Stimulated activated CD4-positive, alpha-beta T cell treated with anti-CD3 and anti-CD28 coated beads, Interleukin-1b, Interleukin-23, amount 100 ng/mL, for 4 hours (primary cell): ENCODE data around the gene ALG13.
A peak's percentile ranks its signal among the peaks of the same experiment; 100 is the strongest.
"Not testable (repeated sequence)": the region's sequence is repeated elsewhere in the genome, so short reads cannot be mapped to it uniquely, and the experiment has no call there.

ENCODE experiments used
- DNase-seq, 2 donors: peaks; one replicate each; pipeline ENCODE4 v3.0.0-alpha.2; 2020; ENCODE audit warnings: low read depth in 2 of 2

The ALG13 gene

DNA sequence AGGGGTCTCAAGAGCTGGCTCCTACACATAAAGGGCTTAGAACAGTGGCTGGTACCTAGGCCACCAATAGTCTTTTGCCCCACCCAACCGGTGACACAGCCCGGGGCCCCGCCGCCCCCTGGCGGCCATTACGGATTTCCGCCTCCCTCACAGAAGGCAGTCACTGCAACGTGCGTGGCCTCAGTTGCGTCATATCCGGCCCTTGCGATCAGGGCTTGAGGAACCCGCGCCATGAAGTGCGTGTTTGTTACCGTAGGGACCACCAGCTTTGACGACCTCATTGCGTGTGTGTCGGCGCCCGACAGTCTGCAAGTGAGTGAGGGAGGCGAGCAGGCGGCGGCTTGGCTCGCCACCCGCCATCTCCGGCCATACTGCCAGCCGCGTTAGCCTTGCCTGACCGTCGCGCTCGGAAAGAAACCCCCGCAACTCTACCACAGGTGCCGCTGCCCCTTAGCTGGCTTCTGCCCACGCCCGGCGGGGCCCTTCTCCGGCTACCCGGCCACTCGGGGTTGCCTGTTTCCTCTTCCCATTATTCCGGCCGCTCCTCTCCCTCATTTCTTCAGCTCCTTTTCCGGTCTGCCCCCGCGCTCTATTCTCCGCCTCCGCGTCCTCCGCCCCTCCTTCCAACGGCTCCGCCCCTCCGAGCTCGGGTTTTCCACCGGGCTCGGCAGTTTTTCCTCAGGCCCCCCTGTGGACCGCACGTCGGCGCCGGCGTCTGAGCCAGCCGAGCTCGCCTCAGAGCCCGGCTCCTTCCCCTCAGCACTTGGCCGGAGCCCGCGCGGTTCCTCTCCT lies at the start of gene ALG13:
Gene ALG13 (plus strand): TSS at position 183 of the 792 bp plus-strand sequence. CDS start 49 bp downstream, at position 232.
- peak; percentile 75 to 84 for DNase-seq

DNA sequence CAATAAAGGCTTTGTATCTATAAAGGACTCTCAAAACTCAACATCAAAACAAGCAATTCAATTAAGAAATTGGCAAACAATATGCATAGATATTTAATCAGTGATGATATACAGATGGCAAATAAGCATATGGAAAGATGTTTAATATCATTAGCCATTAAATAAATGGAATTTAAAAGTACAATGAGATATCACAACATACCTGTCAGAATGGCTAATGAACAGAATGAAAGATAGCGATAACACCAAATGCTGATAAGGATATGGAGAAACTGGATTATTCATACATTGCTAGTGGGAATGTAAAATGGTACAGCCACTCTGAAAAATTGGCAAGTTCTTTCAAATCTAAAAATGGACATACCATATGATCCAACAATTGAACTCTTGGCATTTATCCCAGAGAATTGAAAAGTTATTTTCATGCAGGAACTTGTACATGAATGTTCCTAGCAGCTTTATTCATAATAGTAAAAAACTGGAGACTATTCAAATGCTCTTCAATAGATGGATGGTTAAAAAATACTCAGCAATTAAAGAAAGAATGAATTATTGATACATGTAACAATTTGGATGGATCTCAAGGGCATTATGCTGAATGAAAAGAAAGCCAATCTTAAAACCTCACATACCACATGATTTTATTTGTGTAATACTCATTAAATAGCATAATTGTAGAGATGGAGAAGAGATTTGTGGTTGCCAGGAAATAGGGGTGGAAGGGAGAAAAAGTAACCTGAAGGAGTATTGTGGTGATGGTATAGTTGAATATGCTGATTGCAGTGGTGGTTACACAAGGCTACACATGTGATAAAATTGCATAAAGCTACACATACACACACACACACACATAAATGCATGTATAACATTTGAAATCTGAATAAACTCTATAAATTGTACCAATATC lies 45.9 kb upstream of the ALG13 start:
- no peak for DNase-seq

DNA sequence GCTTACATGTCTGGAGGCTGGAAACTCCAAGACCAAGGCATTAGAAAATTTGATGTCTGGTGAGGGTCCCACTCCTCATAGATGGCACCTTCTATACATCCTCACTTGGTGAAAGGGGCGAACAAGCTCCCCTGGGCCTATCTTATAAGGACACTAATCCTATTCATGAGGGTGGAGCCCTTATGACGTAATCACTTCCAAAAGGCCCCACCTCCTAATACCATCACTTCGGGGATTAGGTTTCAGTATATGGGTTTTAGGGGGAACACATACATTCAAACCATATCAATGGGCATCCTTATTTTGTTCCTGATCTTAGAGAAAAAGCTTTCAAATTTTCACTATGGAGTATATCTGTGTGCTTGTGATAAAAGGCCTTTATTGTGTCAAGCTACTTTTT lies 39.0 kb upstream of the ALG13 start:
- DNase-seq = no peak

DNA sequence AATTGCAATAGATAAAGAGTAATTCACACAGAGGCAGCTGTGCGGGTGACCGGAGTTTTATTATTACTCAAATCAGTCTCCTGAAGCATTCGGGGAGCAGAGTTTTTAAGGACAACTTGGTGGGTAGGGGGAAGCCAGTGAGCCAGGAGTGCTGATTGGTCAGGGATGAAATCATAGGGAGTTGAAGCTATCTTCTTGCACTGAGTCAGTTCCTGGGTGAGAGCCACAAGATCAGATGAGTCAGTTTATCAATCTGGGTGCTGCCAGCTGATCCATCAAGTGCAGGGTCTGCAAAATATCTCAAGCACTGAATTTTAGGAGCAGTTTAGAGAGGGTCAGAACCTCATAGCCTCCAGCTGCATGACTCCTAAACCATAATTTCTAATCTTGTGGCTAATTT lies 35.8 kb upstream of the ALG13 start:
- not testable (repeated sequence) for DNase-seq

DNA sequence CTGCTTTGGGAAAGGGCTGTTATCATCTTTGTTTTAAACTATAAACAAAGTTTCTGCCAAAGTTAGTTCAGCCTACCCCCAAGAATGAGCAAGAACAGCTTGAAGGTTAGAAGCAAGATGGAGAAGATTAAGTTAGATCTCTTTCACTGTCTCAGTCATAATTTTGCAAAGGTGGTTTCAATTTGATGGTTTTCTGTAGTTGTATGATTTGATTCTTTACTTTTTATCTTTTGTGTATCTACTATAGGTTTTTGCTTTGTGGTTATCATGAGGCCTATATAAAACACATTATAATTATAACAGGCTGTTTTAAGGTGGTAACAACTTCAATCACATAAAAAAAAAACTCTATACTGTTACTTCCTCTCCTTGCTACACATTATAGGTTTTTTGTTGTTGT lies 35.4 kb upstream of the ALG13 start:
- DNase-seq = no peak

DNA sequence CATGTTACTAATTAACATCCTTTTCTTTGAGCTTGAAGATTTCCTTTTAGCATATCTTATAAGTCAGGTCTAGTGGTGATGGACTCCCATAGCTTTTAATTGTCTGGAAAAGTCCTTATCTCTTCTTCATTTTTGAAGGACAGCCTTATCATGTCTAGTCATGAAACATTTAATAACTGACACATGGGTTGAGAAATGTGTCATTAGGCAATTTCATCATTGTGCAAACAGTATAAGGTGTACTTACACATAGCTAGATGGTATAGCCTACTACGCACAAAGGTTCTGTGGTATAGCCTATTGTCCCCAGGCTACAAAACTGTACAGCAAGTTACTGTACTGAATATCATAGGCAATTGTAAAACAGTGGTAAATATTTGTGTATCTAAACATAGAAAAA lies 34.5 kb upstream of the ALG13 start:
- no peak for DNase-seq

DNA sequence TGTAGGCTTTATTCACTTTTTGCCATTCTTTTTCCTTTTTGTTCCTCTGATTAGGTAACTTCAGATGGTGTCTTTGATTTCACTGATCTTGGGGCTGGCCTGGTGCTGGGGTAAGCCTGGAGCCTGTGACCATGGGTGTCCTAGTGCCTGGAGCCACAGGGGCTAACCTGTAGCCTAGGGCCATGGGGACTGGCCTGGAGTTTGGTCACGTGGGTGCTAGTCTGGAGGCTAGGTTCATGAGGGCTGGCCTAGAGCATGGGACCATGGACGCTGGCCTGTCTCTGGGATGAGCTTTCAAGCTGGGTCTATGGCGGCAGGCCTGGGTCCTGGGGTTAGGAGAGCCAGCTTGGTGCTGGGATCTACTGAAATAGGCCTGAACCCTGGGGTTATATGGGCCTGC lies 32.2 kb upstream of the ALG13 start:
- DNase-seq = no peak

DNA sequence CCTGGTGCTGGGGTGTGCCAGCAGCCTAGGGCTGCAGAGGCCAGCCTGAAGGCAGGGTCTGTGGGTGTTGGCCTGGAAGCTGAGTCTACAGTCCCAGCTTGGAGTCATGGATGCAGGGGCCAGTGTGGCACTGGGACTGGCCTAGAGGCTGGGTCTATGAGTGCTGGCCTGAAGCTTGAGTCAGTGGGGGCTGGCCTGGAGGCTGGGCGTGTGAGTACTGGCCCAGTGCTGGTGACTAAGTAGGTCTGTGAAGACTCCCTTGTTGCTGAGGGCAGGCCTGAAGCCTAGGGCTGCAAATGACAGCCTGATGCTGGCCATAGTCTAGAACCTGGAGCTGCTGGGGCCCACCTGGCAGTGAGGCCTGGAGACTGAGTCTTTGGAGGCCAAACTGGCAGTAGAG lies 31.3 kb upstream of the ALG13 start:
- DNase-seq = no peak

DNA sequence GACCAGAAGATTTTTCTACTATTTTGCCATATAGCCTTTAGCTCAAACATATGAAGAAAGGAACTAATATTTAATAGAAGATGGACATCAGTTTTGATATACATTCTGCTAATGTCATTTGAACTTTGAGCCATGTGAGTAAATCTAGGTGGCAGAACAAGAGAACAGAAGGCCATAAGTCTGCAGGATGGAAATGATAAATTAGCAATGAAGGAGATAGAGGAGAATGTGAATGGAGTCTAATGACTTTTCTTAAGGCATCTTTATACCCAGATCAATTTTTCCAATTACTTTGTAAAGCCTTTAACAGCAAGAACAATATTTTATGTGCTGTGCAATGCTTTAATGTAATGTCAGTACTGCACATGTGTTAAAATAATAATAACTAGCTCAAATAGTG lies 30.1 kb upstream of the ALG13 start:
- DNase-seq = no peak

DNA sequence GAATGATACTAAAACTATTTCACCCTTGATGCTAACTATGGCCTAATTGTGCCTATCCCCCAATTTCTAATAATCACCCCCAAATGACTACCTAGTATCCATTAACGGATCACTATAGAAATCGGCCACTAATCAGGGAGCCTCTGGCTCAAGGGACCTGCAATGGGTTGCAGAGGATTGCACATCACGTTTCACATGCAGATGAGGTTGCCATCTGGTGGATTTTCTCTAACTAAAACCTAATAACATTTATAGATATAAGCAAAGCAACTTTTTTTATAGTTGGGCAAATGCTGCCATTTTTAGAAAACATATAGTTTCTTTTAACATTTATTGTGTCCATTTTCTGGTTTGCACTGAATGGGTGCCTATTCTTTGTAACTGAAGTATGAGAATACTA lies 28.3 kb upstream of the ALG13 start:
- no peak for DNase-seq

DNA sequence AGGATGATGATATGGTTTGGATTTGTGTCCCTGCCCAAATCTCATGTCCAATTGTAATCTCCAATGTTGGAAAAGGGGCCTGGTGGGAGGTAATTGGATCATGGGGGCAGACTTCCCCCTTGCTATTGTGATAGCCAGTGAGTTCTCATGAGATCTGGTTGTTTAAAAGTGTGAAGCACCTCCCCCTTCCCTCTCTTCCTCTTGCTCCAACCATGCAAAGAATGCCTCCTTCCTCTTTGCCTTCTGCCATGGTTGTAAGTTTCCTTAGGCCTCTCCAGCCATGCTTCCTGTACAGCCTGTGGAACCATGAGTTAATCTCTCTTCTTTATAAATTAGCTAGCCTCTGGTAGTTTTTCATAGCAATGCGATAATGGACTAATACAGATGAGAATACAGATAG lies 19.7 kb upstream of the ALG13 start:
- no peak for DNase-seq

DNA sequence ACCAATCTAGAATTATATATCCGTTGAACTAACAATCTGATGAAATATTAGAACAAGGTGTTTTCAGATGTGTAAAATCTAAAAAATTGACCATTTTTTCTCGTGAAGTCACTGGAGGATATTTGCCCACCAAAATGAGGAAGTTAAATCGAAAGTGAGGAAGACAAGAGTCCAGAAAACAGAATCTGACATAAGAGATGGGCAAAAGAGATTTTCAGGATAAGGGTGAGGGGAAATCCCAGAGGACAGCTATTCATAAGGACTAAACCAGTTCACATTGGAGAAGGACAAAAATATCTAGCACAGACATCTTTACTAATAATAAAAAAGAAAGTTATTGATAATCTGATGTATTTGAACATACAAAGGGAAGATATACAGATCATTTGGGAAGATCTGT lies 18.7 kb upstream of the ALG13 start:
- no peak for DNase-seq

DNA sequence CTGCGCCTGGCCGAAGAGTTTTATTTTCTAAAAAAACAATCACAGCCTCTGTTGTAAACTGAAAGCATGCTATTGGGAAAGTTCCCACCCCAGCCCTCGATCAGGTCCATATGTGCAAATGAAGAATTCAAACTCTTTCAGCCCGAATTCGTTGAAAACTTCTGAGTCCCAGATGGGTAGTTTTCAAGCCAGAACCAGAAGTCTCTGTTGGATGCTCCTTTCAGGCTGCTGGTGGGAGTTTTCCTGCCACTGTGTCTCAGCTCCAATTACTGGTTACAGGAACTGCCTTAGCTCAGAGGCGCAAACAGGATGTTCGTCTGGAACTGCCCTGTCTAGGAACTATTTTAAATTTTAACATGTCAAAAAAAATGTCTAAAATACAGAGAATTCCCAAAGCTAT lies 9.3 kb upstream of the ALG13 start:
- no peak for DNase-seq

DNA sequence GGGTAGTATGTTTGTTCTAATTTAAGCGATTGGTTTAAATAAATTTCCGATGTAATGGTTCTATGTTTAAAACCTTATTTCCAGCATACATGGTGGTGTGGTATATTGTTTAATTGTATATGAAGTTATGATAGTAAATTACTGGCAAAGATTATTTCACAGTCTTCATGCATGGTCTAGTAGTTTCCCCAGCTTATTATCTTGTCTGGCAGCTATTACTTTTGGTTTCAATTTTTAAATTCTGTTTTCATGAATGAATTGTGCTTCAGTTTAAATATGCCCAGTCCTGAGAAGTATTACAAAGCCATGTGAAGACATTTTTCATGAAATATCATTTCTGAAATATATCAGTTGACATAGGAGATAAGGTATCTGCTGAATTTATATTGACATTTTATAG lies 6.3 kb downstream of the ALG13 start:
- DNase-seq = no peak

DNA sequence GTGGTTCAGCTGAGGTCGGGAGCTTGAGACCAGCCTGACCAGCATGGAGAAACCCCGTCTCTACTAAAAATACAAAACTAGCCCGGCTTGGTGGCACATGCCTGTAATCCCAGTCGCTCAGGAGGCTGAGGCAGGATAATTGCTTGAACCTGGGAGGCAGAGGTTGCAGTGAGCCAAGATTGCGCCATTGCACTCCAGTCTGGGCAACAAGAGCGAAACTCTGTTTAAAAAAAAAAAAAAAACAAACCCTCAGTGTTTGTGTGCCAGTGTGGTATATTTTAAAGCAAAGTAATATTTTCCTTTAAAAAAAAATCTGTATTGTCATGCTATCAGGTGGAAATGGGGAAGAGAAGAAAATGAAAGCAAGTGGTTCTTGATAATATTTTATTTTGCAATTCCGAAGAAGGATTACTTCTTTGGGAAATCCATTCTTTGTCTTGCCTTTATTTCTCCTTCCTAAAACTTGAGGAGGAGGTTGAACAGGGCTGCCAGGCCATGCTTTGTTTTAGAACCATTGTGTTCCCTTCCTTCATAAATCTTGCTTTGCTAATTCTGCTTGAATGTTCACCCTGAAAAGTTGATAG lies 14.4 kb downstream of the ALG13 start:
- no peak for DNase-seq

DNA sequence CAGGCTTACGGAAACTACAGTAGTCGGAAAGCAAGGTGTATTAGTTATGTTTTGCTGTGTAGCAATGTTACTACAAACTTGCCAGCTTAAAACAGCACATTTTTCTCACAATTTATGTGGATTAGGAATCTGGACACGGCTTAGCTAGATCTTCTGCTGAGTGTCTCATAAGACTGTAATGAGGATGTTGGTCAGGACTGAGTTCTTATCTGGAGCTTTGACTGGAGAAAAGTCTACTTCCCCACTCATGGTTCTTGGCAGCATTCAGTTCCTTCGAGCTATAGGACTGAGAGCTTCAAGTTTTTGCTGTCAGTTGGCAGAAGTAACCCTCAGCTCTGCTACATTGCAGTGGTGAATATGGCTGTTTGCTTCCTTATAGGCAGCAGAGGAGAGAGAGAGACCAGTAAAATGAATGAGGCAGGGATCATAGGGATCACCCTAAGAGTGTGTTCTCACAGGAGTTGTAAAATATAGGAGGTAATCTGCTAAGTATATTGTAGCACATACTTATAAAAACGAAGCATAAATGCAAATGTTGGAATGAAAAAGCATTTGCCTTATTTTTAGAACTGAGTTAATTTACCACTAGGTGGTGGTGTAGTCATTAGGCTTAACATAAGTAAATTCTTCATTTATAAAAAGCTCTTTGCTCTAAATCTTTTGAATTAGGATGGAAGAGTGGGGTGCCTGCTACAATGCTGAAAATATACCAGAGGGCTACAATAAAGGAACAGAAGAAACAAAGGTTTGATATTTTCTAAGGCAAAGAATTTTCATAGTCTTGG lies 38.6 kb downstream of the ALG13 start:
- no peak for DNase-seq

DNA sequence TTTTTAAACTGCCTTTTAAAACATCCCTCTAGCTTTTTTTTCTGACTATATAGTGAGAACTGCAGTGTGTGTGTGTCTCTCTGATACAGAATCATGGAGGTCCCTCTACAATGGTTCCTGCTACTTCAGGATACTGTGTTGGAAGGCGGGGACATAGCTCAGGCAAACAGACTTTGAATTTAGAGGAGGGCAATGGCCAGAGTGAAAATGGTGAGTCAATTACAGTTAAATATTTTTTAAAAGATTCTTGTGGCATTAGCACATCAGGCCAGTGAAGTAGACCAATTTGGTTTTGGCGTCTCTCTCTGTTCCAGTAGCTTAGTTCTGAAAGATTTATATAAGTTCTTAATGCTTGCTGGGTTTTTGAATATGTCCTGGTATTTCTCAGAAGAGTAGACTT lies 47.1 kb downstream of the ALG13 start:
- no peak for DNase-seq

DNA sequence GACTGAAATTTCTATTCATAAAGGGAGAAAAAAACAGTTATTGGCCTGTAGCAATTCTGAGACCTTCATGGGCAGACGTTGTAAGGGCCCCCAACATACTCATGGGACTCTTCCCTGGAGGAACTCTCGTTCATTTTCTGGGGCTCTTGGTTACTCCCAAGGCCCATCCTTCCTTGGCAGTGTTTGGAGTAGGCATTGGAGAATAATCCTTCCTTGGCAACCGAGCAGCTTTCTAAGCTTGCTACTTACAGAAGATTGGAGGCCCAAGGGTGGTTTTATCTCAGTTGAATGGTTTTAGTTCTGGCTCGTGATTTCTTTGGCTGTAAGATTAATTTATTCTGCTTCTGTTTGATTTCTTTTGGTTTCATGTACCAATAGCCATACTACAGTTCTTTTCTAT lies 50.4 kb downstream of the ALG13 start:
- DNase-seq = no peak

DNA sequence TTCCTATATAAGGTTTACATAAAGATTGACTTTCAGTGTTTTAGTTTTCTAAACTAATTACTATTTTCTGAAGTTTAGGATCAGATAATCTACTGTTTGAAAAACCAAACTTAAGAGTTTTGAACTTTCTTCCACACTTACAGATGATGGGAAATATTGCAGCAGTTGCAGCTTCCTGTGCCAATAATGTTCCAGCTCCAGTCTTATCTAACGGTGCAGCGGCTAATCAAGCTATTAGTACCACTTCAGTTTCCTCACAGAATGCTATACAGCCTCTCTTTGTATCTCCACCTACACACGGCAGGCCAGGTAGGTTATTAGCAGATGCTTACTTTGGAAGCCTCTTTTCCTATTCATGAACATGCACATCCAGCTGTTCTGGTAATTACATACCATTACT lies 55.6 kb downstream of the ALG13 start:
- DNase-seq = no peak

DNA sequence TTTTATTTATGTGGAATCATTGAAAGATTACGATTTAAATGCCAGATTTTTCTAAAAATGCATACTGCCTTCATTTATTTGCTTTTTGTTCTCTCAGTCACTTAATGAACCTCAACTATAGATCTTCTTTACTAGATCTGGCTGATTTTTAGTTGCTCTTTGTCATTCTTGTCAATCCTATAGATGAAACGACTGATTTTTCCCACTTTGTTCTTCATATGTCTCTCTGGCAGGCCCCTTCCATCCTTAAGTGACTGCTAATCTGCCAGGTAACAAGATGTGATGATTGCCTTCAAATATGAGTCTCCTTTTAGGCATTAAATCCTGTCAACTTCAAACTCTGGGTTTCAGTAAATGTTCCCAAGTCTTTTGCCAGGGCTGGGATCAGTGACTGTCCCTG lies 61.0 kb downstream of the ALG13 start:
- no peak for DNase-seq

DNA sequence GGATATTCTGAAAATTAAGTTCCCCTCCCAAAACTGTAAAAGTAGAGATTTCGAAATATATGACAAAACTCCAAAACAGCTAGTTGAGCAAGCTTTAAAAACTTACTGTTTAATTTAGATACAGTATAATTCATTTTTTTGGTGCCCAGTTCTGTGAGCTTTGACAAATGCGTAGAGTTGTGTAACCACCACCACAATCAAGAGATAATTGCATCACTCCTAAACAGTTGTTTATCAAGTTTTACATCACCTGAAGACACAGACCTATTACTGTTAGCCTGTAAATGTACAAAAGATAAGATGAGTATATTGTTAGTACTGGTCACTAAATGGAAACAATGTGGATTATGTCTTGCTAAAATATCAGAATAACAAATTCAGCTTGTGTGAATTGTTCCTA lies 62.3 kb downstream of the ALG13 start:
- no peak for DNase-seq

DNA sequence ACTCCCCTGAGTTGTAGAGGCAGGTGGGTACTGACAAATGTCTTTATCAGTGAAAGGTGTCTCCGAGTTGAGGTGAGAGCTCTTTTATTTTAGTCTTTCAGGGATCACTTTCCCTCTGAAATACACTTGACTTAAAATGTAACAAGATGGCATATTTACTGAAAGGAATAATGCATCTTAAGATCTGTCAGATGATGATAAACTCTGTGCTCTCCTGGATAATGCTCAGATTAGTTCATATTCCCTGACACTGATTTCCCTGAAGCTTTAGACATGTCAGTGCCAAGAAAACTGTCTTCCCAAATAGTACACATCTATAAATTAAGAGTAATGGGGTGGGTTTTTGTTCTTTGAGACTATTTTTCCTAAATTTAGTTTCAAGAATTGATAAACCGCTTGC lies 75.5 kb downstream of the ALG13 start:
- no peak for DNase-seq
